Cardiac ventricle fibroblast (primary cell): ENCODE data around the gene ZNF625. TPM values are rescaled to one million over a fixed set of nuclear protein-coding genes. Genes with fewer than 3 reads are reported as not detected.

Experiments
- total RNA-seq: library from RNA; depleted of rRNA; stranded (reverse); fragments of >200 nt; gene quantifications from 2 replicates; pipeline ENCODE4 v1.2.3, GENCODE V29; 2015

The ZNF625 gene
- 4.2 and 4.3 TPM in 2 replicates for total RNA-seq

GRCh38 chr19:12156223-12157058 is at the start of gene ZNF625:
Gene ZNF625 (minus strand): TSS chr19:12156734. CDS start chr19:12156558, 176 bp downstream.

GRCh38 chr19:12162882-12163806 is 6.6 kb upstream of the ZNF625 start, which contains the start of gene ZNF136:
Gene ZNF136 (plus strand): TSS chr19:12163096. CDS start chr19:12163204, 108 bp downstream.

GRCh38 chr19:12139885-12140544 is 16.5 kb downstream of the ZNF625 start, which contains the start of gene ZNF20:
Gene ZNF20 (minus strand): TSS chr19:12140350. CDS start chr19:12140182, 168 bp downstream.

Other genes starting within 250 kb of the ZNF625 start
- 3.3 and 3.8 TPM in 2 replicates for gene ZNF700, start 231.6 kb downstream of the ZNF625 start, total RNA-seq
- gene ZNF763, start 191.7 kb downstream of the ZNF625 start, total RNA-seq: 0.64 and 1.1 TPM in 2 replicates
- 4.2 and 6.7 TPM in 2 replicates for gene ZNF433, start 121.1 kb downstream of the ZNF625 start, total RNA-seq
- 0.05 TPM in 1 of 2 replicates, not detected in the other for gene ZNF878, start 103.8 kb downstream of the ZNF625 start, total RNA-seq
- gene ZNF844, start 92.0 kb downstream of the ZNF625 start, total RNA-seq: 5.4 and 5.5 TPM in 2 replicates
- 0.88 and 3.1 TPM in 2 replicates for gene ZNF20, start 16.4 kb downstream of the ZNF625 start, total RNA-seq
- gene ZNF136, start 6.4 kb upstream of the ZNF625 start, total RNA-seq: 5.5 and 5.6 TPM in 2 replicates
- 2.4 and 3.3 TPM in 2 replicates for gene ZNF44, start 138.1 kb upstream of the ZNF625 start, total RNA-seq
- gene ZNF563, start 176.9 kb upstream of the ZNF625 start, total RNA-seq: 1.8 and 4.8 TPM in 2 replicates
- 1.3 and 2.2 TPM in 2 replicates for gene ZNF442, start 208.9 kb upstream of the ZNF625 start, total RNA-seq
- gene ZNF799, start 244.5 kb upstream of the ZNF625 start, total RNA-seq: 1.7 and 2.1 TPM in 2 replicates